Mesenchymal stem cell (in vitro differentiated cells and primary cell): ENCODE data around the gene DPP6.

Experiments
- DNase-seq: peaks from one replicate; pipeline ENCODE4 v3.0.0-alpha.2; 2013
- H2AFZ ChIP-seq: one replicate; pipeline ENCODE4 v1.6.1; 2013; ENCODE audit warnings: low read depth, mild to moderate bottlenecking, control low read depth, inconsistent platforms, low read length, moderate library complexity
- H2AK5ac ChIP-seq: 2 replicates; pipeline ENCODE4 v1.6.1; 2013; ENCODE audit warnings: low read length, moderate library complexity, mild to moderate bottlenecking, inconsistent platforms; ENCODE audit not compliant: severe bottlenecking
- H2BK120ac ChIP-seq: one replicate; pipeline ENCODE4 v1.6.1; 2013; ENCODE audit warnings: low read depth, mild to moderate bottlenecking, inconsistent platforms, low read length, moderate library complexity
- H2BK12ac ChIP-seq, 2 experiments: one replicate each; pipeline ENCODE4 v1.6.1; 2013; ENCODE audit warnings: inconsistent platforms in 2 of 2, low read length in 2 of 2, mild to moderate bottlenecking in 2 of 2, moderate library complexity in 2 of 2, control low read depth in 1 of 2
- H2BK15ac ChIP-seq: one replicate; pipeline ENCODE4 v1.6.1; 2013; ENCODE audit warnings: mild to moderate bottlenecking, low read depth, inconsistent platforms; ENCODE audit not compliant: poor library complexity, severe bottlenecking
- H2BK5ac ChIP-seq: 2 replicates; pipeline ENCODE4 v1.6.1; 2013; ENCODE audit warnings: low read depth, mild to moderate bottlenecking, low read length, control low read depth, inconsistent platforms; ENCODE audit not compliant: poor library complexity, severe bottlenecking
- H3K14ac ChIP-seq, 2 experiments: one replicate each; pipeline ENCODE4 v1.6.1; 2013; ENCODE audit warnings: inconsistent platforms in 2 of 2, low read length in 2 of 2, control low read depth in 1 of 2, mild to moderate bottlenecking in 1 of 2, moderate library complexity in 1 of 2
- H3K18ac ChIP-seq, 2 experiments: one replicate each; pipeline ENCODE4 v1.6.1; 2013; ENCODE audit warnings: inconsistent platforms in 2 of 2, low read length in 2 of 2, control low read depth in 1 of 2, low read depth in 1 of 2, mild to moderate bottlenecking in 1 of 2
- H3K23ac ChIP-seq, 2 experiments: one replicate each; pipeline ENCODE4 v1.6.1; 2013; ENCODE audit warnings: inconsistent platforms in 2 of 2, low read length in 2 of 2, mild to moderate bottlenecking in 2 of 2, moderate library complexity in 2 of 2, control low read depth in 1 of 2
- H3K27ac ChIP-seq: 2 replicates; pipeline ENCODE4 v1.5.1; 2013; ENCODE audit warnings: mild to moderate bottlenecking, moderate library complexity, low read length, control low read depth, inconsistent platforms; ENCODE audit not compliant: poor library complexity, severe bottlenecking
- H3K27me3 ChIP-seq, 2 experiments: 2 replicates each; pipeline versions ENCODE4 v1.6.1 to v1.7.0; 2013; ENCODE audit warnings: low read length in 2 of 2, mild to moderate bottlenecking in 2 of 2, moderate library complexity in 2 of 2, control low read depth in 1 of 2, inconsistent platforms in 1 of 2; ENCODE audit not compliant: control insufficient read depth in 1 of 2, insufficient read depth in 1 of 2
- H3K36me3 ChIP-seq, 2 experiments: 2 replicates each; pipeline versions ENCODE4 v1.6.1 to v1.7.0; 2013; ENCODE audit warnings: low read length in 2 of 2, control low read depth in 1 of 2, inconsistent platforms in 1 of 2, low read depth in 1 of 2, mild to moderate bottlenecking in 1 of 2; ENCODE audit not compliant: insufficient read depth in 2 of 2, control insufficient read depth in 1 of 2
- H3K4ac ChIP-seq, 2 experiments: one replicate each; pipeline ENCODE4 v1.6.1; 2013; ENCODE audit warnings: inconsistent platforms in 2 of 2, low read length in 2 of 2, mild to moderate bottlenecking in 2 of 2, moderate library complexity in 2 of 2, control low read depth in 1 of 2, low read depth in 1 of 2
- H3K4me1 ChIP-seq: 2 replicates; pipeline ENCODE4 v1.6.1; 2013; ENCODE audit warnings: low read depth, low read length, control low read depth; ENCODE audit not compliant: control insufficient read depth, insufficient read depth
- H3K4me2 ChIP-seq: 2 replicates; pipeline ENCODE4 v1.6.1; 2013; ENCODE audit warnings: low read length, mild to moderate bottlenecking, inconsistent platforms; ENCODE audit not compliant: poor library complexity, severe bottlenecking
- H3K4me3 ChIP-seq, 2 experiments: 2 replicates each; pipeline versions ENCODE4 v1.5.1 to v1.7.0; 2013; ENCODE audit warnings: low read length in 2 of 2, mild to moderate bottlenecking in 2 of 2, control low read depth in 1 of 2, low read depth in 1 of 2; ENCODE audit not compliant: insufficient read depth in 1 of 2
- H3K79me1 ChIP-seq: replicated peaks from 2 replicates; pipeline ENCODE4 v1.6.1; 2013; ENCODE audit warnings: mild to moderate bottlenecking, control low read depth, low read length, inconsistent platforms; ENCODE audit not compliant: poor library complexity, severe bottlenecking
- H3K9ac ChIP-seq: 2 replicates; pipeline ENCODE4 v1.7.0; 2013; ENCODE audit warnings: mild to moderate bottlenecking, low read length, moderate library complexity
- H3K9me3 ChIP-seq: 2 replicates; pipeline ENCODE4 v1.7.0; 2013; ENCODE audit warnings: mild to moderate bottlenecking, low read length; ENCODE audit not compliant: control insufficient read depth
- H4K8ac ChIP-seq: one replicate; pipeline ENCODE4 v1.6.1; 2013; ENCODE audit warnings: inconsistent platforms, mild to moderate bottlenecking, low read length, moderate library complexity
- H4K91ac ChIP-seq: one replicate; pipeline ENCODE4 v1.6.1; 2013; ENCODE audit warnings: mild to moderate bottlenecking, low read length, inconsistent platforms
- WGBS: methylation state at CpG from one replicate; pipeline ENCODE4 v1.1.7; 2013; ENCODE audit warnings: mixed read lengths; 5-methylcytosine and 5-hydroxymethylcytosine counted together

Gene DPP6

GRCh38 chr7:154186811-154187210 is 134.6 kb downstream of the DPP6 start:
- no peaks in the 10 kb centered on the region for H3K36me3 ChIP-seq
- no peak overlapping the region for H2BK12ac ChIP-seq
- H3K4me3 ChIP-seq, result no peak overlapping the region
- peaks cover 9% of the 10 kb centered on the region for H3K9me3 ChIP-seq
- no peak overlapping the region for H2AK5ac ChIP-seq
- 60% methylated on average over 2 of the region's 3 CpGs for WGBS
- no peak for DNase-seq
- H3K9ac ChIP-seq, result no peak overlapping the region
- H2BK5ac ChIP-seq, result no peak overlapping the region
- H2BK15ac ChIP-seq, result no peak overlapping the region
- H3K23ac ChIP-seq, result no peak overlapping the region
- H4K8ac ChIP-seq, result no peak overlapping the region
- H3K4ac ChIP-seq, result no peak overlapping the region
- no peak overlapping the region for H3K27ac ChIP-seq
- no peaks in the 10 kb centered on the region for H3K27me3 ChIP-seq
- no peak overlapping the region for H3K4me2 ChIP-seq
- H2AFZ ChIP-seq, result no peak overlapping the region
- no peaks in the 10 kb centered on the region for H3K4me1 ChIP-seq
- no peak overlapping the region for H2BK120ac ChIP-seq
- H3K18ac ChIP-seq, result no peak overlapping the region
- no peaks in the 10 kb centered on the region for H3K79me1 ChIP-seq
- H3K14ac ChIP-seq, result no peak overlapping the region
- no peak overlapping the region for H4K91ac ChIP-seq

GRCh38 chr7:154188330-154188729 is 136.1 kb downstream of the DPP6 start:
- Histone ChIP-seq H2AK5ac (no peak overlapping the region), H4K8ac (no peak overlapping the region), H2BK120ac (no peak overlapping the region), H3K4me2 (no peak overlapping the region), H3K27me3 (no peaks in the 10 kb centered on the region), H3K9me3 (peaks cover 9% of the 10 kb centered on the region), H2BK12ac (no peak overlapping the region), H3K36me3 (no peaks in the 10 kb centered on the region), H3K18ac (no peak overlapping the region), H3K4ac (no peak overlapping the region), H2BK5ac (no peak overlapping the region), H3K23ac (no peak overlapping the region), H4K91ac (no peak overlapping the region), H3K79me1 (no peaks in the 10 kb centered on the region), H2AFZ (no peak overlapping the region), H3K4me1 (no peaks in the 10 kb centered on the region), H3K4me3 (no peak overlapping the region), H2BK15ac (no peak overlapping the region), H3K14ac (no peak overlapping the region), H3K9ac (no peak overlapping the region), H3K27ac (no peak overlapping the region)
- no peak for DNase-seq
- 89% methylated on average over 1 of the region's 2 CpGs for WGBS

DNA sequence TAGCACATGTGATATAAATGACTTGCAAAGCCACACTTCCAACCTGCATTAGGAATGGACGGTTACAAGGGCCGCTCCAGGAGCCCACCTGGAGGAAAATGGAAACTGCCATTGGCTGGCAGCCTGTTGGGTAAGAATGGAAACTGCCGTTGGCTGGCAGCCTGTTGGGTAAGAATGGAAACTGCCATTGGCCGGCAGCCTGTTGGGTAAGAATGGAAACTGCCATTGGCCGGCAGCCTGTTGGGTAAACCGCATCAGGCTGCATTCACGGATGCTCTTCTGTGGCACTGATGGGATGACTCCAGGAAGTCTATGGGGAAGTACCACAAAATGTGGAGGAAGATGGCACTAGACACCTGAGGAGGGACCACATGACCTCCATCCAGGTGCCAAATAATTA is 143.1 kb downstream of the DPP6 start:
- Histone ChIP-seq H3K4me3 (no peak overlapping the region), H3K27ac (no peak overlapping the region), H2AK5ac (no peak overlapping the region), H3K4me1 (no peaks in the 10 kb centered on the region), H2BK120ac (no peak overlapping the region), H3K4me2 (no peak overlapping the region), H3K79me1 (no peaks in the 10 kb centered on the region), H3K23ac (no peak overlapping the region), H2AFZ (no peak overlapping the region), H4K91ac (no peak overlapping the region), H3K9me3 (peaks cover 7% of the 10 kb centered on the region), H3K9ac (no peak overlapping the region), H3K18ac (no peak overlapping the region), H3K4ac (no peak overlapping the region), H4K8ac (no peak overlapping the region), H3K27me3 (no peaks in the 10 kb centered on the region), H2BK12ac (no peak overlapping the region), H2BK5ac (no peak overlapping the region), H3K36me3 (no peaks in the 10 kb centered on the region), H3K14ac (no peak overlapping the region), H2BK15ac (no peak overlapping the region)
- DNase-seq, result no peak
- 93% methylated on average over 7 of the region's 7 CpGs for WGBS

DNA sequence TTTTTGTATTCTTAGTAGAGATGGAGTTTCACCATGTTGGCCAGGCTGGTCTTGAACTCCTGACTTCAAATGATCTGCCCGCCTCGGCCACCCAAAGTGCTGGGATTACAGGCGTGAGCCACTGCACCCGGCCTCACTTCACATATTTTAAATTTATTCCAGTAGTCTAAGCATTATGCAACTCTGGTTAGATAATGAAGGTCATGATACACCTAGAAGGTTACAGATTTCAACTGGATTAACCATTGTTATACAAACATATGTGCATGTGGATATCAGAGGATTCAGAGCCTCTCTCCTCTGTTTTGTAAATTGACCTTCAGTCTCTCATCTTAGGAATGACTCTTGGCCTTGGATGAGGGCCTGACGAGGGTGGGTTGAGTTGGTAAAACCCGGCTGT is 146.3 kb downstream of the DPP6 start:
- Histone ChIP-seq H3K79me1 (no peaks in the 10 kb centered on the region), H3K9ac (no peak overlapping the region), H3K4me1 (no peaks in the 10 kb centered on the region), H3K36me3 (no peaks in the 10 kb centered on the region), H4K8ac (no peak overlapping the region), H2BK120ac (no peak overlapping the region), H3K27me3 (no peaks in the 10 kb centered on the region), H2BK5ac (no peak overlapping the region), H3K4me3 (no peak overlapping the region), H3K4me2 (no peak overlapping the region), H2BK12ac (no peak overlapping the region), H3K9me3 (peaks cover 9% of the 10 kb centered on the region), H4K91ac (no peak overlapping the region), H2AK5ac (no peak overlapping the region), H3K14ac (no peak overlapping the region), H2BK15ac (no peak overlapping the region), H2AFZ (no peak overlapping the region), H3K27ac (no peak overlapping the region), H3K23ac (no peak overlapping the region), H3K4ac (no peak overlapping the region), H3K18ac (no peak overlapping the region)
- DNase-seq, result no peak
- 65% methylated on average over 4 of the region's 6 CpGs for WGBS
